Heart left ventricle (tissue), 16 donors: Measurements from ENCODE around the gene WDR37. TPM values are rescaled to one million over a fixed set of nuclear protein-coding genes. Genes with fewer than 3 reads are reported as not detected.

Experiments
- ATAC-seq, 4 donors: fragments of 200-7000 bp; cut with Tn5 transposase; one replicate each; pipeline ENCODE4 v1.9.1; 2020 to 2022; ENCODE audit warnings: moderate library complexity in 4 of 4, mild to moderate bottlenecking in 3 of 4, moderate number of reproducible peaks in 1 of 4
- DNase-seq, 5 donors: peaks; one replicate each; pipeline ENCODE4 v3.0.0-alpha.2; 2020
- H3K27ac ChIP-seq, 12 donors: fragments of 200-600 bp; sonication (generic) in 4 of 12; one replicate each; pipeline versions ENCODE4 v1.5.0 to v1.8.0; 2016 to 2022; ENCODE audit warnings: mild to moderate bottlenecking in 2 of 12
- H3K27me3 ChIP-seq, 9 donors: fragments of 200-600 bp; sonication (generic) in 2 of 9; one replicate each; pipeline versions ENCODE4 v1.5.1 to v1.8.0; 2016 to 2022; ENCODE audit warnings: mild to moderate bottlenecking in 3 of 9
- H3K36me3 ChIP-seq, 9 donors: fragments of 200-600 bp; sonication (generic) in 2 of 9; one replicate each; pipeline versions ENCODE4 v1.5.0 to v1.8.0; 2018 to 2022; ENCODE audit warnings: mild to moderate bottlenecking in 2 of 9
- H3K4me1 ChIP-seq, 12 donors: fragments of 200-600 bp; sonication (generic) in 4 of 12; one replicate each; pipeline versions ENCODE4 v1.5.0 to v1.8.0; 2016 to 2022; ENCODE audit warnings: mild to moderate bottlenecking in 3 of 12
- H3K4me3 ChIP-seq, 12 donors: fragments of 200-600 bp; sonication (generic) in 4 of 12; one replicate each; pipeline versions ENCODE4 v1.5.0 to v1.8.0; 2017 to 2022; ENCODE audit warnings: mild to moderate bottlenecking in 9 of 12, moderate library complexity in 4 of 12
- H3K9me3 ChIP-seq, 12 donors: fragments of 200-600 bp; sonication (generic) in 4 of 12; one replicate each; pipeline versions ENCODE4 v1.5.0 to v1.8.0; 2016 to 2022; ENCODE audit warnings: mild to moderate bottlenecking in 1 of 12
- POLR2A ChIP-seq, 2 donors: fragments of 450-650 bp; IDR thresholded peaks; one replicate each; pipeline ENCODE4 v1.6.1; 2017; ENCODE audit warnings: antibody characterized with exemption in 2 of 2, mild to moderate bottlenecking in 2 of 2, moderate library complexity in 2 of 2
- WGBS, 4 donors: extraction: QIAGEN DNeasy Blood & Tissue Kit in 2 of 4; methylation state at CpG; one replicate each; pipeline versions ENCODE4 v1.1.5 to v1.1.7; 2013 to 2018; 5-methylcytosine and 5-hydroxymethylcytosine counted together
- intact Hi-C, 10 donors: fragments of 100-400 bp; cut with DNase I; formaldehyde crosslinking; loops; one replicate each; pipeline versions ENCODE4 v1.11.1 to v1.14.2; 2022
- polyA plus RNA-seq, 2 donors: library from polyadenylated mRNA; stranded (reverse); fragments of 200-250 nt; gene quantifications; one replicate each; pipeline ENCODE4 v1.2.3, GENCODE V29; 2013
- total RNA-seq, 9 donors: library from RNA; depleted of rRNA in 2 of 9; stranded (reverse); fragments of >200 nt in 2 of 9; fragmentation: NEBNext Ultra II Directional in 3 of 9; extraction: Animal tissue kit (Norgen Biotek cat#: 25700) in 3 of 9; gene quantifications; one replicate each; pipeline versions ENCODE4 v1.1.0 to v1.2.4, GENCODE V29; 2016 to 2023
- TF ChIP-seq, protein P1 (sequence below), 12 donors: fragments of 200-600 bp; sonication (generic) in 4 of 12; IDR thresholded peaks; one replicate each; pipeline versions ENCODE4 v1.5.0 to v1.8.0; 2018 to 2022; ENCODE audit warnings: antibody characterized with exemption in 12 of 12, mild to moderate bottlenecking in 5 of 12
- donor health status: ischemic (EF 13 %, LVEDD 7.1; RV severe dilation, severe dysfunction).
- donor health status: healthy with polysubstance abuse.
- donor health status: DM: no; HTN: yes; CAD: no.
- donor health status: DM: no; HTN: no; CAD: no.
- donor health status: ischemic (EF 25% LVEDD 6.9; RV normal size, moderate dysfunction).
- donor health status: ischemic (EF 25% LVEDD 5.7; RV mildly dilated, moderate dysfunction).
- donor health status: healthy.
- donor health status: DM: yes; HTN: yes; CAD: no.
- donor health status: ischemic (EF 35%, LVEDD 5.7; RV mildly dilated, moderate dysfunction).
- donor health status: nonischemic (EF 11% LVEDD 7.7; RV severe dilation, severe dysfunction).
- donor health status: DM: yes; HTN: yes; CAD: no.
- donor health status: PGD.
- donor health status: ischemic (EF 29% LVEDD 5.4; RV normal size, mild dysfunction).
- donor health status: nonischemic (EF 23%, LVEDD 6.1; RV moderate dilation, normal function).

Gene WDR37
- total and polyA plus RNA-seq, 11 donors = 8.4 to 43.3 (median 26.3) TPM

- no peak for TF ChIP-seq POLR2A (IDR thresholded peaks at IDR 0.05)
- TF ChIP-seq, protein P1, sequence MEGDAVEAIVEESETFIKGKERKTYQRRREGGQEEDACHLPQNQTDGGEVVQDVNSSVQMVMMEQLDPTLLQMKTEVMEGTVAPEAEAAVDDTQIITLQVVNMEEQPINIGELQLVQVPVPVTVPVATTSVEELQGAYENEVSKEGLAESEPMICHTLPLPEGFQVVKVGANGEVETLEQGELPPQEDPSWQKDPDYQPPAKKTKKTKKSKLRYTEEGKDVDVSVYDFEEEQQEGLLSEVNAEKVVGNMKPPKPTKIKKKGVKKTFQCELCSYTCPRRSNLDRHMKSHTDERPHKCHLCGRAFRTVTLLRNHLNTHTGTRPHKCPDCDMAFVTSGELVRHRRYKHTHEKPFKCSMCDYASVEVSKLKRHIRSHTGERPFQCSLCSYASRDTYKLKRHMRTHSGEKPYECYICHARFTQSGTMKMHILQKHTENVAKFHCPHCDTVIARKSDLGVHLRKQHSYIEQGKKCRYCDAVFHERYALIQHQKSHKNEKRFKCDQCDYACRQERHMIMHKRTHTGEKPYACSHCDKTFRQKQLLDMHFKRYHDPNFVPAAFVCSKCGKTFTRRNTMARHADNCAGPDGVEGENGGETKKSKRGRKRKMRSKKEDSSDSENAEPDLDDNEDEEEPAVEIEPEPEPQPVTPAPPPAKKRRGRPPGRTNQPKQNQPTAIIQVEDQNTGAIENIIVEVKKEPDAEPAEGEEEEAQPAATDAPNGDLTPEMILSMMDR (IDR thresholded peaks at IDR 0.05) = no peak
- no peaks in the 10 kb centered on the region for H3K27me3 ChIP-seq
- peak in 1 of 4 donors; percentile 53 for ATAC-seq
- no peak overlapping the region for H3K27ac ChIP-seq
- WGBS, 4 donors = 93 to 96% (median 94%) methylated on average over 7 of the region's 7 CpGs
- no peak for DNase-seq
- H3K36me3 ChIP-seq = peaks cover 2 to 97% (median 93%) of the 10 kb centered on the region in 9 donors
- no peaks in the 10 kb centered on the region for H3K4me1 ChIP-seq
- H3K9me3 ChIP-seq = no peaks in the 10 kb centered on the region
- intact Hi-C loops = no loop called here
- H3K4me3 ChIP-seq = no peak overlapping the region
Observed at GRCh38 chr10:1010703-1011102, 45.5 kb upstream of the WDR37 start.

DNA sequence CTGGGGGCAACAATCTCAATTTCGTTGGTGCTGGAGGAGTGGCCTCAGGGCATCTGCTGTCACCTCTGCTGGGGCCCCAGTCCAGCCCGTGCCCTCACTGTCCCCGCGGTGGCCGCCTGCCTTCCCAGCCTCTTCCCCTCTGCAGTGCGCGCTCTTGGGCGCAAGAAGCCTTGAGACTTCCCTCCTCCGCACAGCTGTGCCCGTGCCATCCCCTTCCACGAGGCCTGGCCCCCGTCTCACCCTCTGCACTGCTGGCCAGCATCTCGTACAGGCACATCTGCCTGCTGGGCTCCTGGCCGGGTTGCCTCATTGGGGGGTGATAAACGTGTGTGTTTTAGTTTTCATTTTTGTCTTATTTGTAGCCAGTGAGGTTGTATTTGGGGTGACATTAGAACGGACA, 44.5 kb upstream of the WDR37 start:
- WGBS, 4 donors = 93 to 96% (median 95%) methylated on average over 16 of the region's 16 CpGs
- ATAC-seq = no peak
- no peak for DNase-seq
- Histone ChIP-seq H3K4me3 (no peak overlapping the region), H3K27me3 (no peaks in the 10 kb centered on the region), H3K27ac (no peak overlapping the region), H3K4me1 (no peaks in the 10 kb centered on the region), H3K36me3 (peaks cover 2 to 97% (median 93%) of the 10 kb centered on the region in 9 donors), H3K9me3 (no peaks in the 10 kb centered on the region)
- TF ChIP-seq POLR2A (IDR thresholded peaks at IDR 0.05) = no peak
- TF ChIP-seq, protein P1 (IDR thresholded peaks at IDR 0.05) = no peak
- intact Hi-C loops = no loop called here

DNA sequence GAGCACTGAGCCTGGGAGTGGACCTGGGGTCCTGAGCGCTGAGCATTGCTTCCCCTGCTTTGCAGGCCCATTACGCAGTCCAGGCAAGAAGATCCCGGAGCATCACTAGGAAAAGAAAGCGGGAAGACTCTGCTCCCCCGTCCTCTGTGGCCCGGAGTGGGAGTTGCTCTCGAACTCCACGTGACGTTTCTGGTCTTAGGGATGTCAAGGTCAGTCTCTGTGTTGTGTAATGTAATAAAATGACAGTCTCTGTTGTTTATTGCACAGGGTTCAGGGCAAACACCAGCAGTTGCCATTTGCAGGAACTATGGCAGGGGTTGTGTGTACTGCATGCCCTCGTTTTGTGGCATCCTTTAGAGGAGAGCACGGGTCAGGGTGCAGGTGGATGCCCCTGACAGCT, 40.5 kb upstream of the WDR37 start:
- no peak overlapping the region for H3K4me3 ChIP-seq
- H3K27ac ChIP-seq = no peak overlapping the region
- H3K9me3 ChIP-seq = no peaks in the 10 kb centered on the region
- intact Hi-C loops = no loop called here
- no peak for TF ChIP-seq POLR2A (IDR thresholded peaks at IDR 0.05)
- TF ChIP-seq, protein P1 (IDR thresholded peaks at IDR 0.05) = no peak
- H3K36me3 ChIP-seq = peaks cover 2 to 91% (median 89%) of the 10 kb centered on the region in 9 donors
- DNase-seq = no peak
- no peaks in the 10 kb centered on the region for H3K4me1 ChIP-seq
- no peaks in the 10 kb centered on the region for H3K27me3 ChIP-seq
- 94 to 97% (median 96%) methylated on average over 10 to 11 of the region's 11 CpGs for WGBS, 4 donors
- no peak for ATAC-seq

DNA sequence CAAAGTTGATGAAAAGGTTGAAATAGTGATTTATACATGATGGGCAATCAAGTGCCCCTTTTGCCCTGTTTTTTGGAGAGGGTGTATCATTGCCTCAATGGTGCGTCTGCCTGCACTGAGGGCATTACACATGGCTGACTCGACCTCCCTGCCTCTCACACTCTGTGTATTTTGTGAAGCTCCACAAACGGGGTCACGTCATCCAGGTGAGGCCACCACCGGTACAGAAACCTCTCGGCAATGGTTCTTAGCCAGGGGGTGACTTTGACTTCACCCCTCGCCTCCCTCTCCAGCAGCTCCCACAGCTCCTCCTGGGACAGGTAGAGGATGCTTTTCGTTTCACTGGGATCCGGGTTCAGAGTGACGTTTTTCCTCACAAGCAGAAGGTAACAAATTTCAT, 36.8 kb upstream of the WDR37 start:
- Histone ChIP-seq H3K9me3 (no peaks in the 10 kb centered on the region), H3K4me1 (no peaks in the 10 kb centered on the region), H3K4me3 (no peak overlapping the region), H3K27ac (no peak overlapping the region), H3K27me3 (no peaks in the 10 kb centered on the region), H3K36me3 (peaks cover 0 to 55% (median 52%) of the 10 kb centered on the region in 9 donors)
- no peak for TF ChIP-seq POLR2A (IDR thresholded peaks at IDR 0.05)
- TF ChIP-seq, protein P1 (IDR thresholded peaks at IDR 0.05) = no peak
- DNase-seq = no peak
- intact Hi-C loops = no loop called here
- ATAC-seq = no peak
- 92 to 94% (median 93%) methylated on average over 10 of the region's 10 CpGs for WGBS, 4 donors
